Stimulated activated CD8-positive, alpha-beta memory T cell treated with anti-CD3 and anti-CD28 coated beads, Interleukin-4, amount 100 ng/mL, for 4 hours (primary cell): Measurements from ENCODE around the gene ABCA13.
"Not testable (repeated sequence)": the region's sequence is repeated elsewhere in the genome, so short reads cannot be mapped to it uniquely, and the experiment has no call there.

ENCODE experiments used
- DNase-seq, 2 donors: peaks; one replicate each; pipeline ENCODE4 v3.0.0-alpha.2; 2020; ENCODE audit warnings: low read depth in 2 of 2, low spot score in 1 of 2

Gene ABCA13

DNA sequence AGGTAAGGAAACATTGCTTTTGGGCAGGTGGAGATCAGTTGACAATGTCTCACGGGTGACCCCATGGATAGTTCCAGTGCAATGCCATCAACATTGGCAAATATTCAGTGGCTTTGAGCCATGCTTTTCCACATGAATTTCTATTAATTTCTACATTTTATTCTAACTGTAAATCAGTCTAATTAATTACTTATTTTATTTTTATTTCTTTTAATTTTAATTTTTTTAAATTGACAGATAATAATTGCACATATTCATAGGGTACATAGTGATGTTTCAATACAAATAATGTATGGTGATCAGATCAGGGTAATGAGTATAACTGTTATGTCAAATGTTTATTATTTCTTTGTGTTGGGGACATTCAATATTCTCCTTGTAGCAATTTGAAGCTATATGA lies 3.8 kb downstream of the ABCA13 start:
- no peak for DNase-seq

DNA sequence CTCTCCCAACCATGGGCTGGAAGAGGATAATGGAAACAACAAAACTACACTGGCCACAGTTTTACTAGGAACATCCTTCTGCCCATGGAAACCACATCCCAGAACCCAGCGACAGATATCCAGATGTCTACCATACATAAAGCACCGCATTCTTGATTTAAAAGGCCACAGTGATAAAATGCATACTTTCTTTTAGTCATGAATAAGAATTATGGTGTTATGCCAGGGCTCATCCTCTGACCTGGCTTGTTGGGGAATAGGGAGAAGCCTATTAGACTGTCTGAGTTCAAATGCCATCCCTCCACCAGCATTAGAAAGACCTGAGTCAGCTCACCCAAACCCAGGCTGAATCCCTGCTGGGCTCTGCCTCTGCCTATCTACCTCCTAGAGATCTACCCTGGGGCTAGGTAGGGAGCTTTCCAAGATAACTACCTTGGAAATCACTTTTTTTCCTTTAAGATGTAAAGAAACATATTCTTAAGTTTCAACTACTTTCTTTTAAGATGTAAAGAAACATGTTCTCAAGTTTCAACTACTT lies 5.2 kb downstream of the ABCA13 start:
- DNase-seq, result no peak

DNA sequence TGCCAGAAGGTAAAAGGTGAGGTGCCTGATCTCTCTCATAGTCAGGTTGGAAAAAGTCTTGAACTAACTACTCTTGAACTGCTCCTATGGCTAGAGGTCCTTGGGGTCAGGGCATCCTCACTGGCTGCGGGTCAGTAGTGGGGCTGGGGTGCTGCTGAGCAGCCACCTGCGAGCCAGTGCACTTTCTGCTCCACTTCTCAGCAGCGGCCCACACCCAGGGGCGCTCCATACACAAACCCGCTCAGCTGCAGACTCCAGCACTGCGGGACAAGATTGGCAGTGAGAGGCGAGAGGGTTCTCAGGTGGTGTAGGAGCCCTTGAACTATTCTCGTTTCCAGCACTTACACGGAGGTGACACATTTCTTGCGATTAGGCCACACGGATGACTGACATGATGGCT lies 6.0 kb downstream of the ABCA13 start:
- no peak for DNase-seq

DNA sequence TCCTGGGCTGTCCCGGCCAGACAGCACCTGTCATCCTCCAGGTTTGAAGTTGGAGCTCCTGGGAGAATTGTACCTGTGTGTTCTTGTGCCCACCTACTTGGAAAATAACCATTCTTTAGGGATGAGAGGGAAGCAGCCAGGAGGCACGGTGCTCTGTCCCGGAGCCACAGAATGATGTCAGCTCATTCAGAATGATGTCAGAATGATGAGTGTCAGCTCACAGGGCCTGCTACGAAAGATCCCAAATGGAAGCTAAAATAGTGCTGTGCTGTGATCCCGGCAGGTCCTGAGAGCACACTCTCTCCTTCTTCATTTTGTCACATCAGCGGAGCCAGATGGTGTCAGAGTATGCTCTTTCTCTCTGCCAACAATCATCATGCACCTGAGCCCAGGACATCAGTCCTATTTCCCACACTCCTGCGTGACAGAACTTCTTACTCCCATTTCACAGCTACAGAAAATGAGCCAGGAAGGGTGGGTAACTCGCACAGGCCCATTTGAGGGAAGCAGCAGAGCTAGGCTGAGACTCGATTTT lies 8.3 kb downstream of the ABCA13 start:
- no peak for DNase-seq

DNA sequence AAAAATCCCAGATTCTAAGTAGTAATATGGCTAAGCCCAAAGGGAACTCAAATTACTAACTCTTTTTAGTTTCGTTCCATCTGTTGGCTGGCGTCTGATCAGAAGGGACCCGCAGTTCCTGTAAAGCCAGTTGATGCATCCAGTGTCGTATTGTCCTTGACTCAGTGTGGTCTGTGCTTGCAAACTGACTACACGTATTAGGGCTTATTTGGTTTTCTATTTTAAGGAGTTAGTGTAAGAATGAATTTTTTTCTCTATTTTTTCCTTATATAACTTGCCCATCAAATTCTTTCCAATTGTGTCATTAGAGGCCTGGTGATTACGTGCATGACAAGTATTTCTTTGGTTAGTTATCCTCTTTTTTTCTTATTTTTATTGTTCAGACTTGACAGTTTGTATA lies 9.7 kb downstream of the ABCA13 start:
- DNase-seq, result no peak

DNA sequence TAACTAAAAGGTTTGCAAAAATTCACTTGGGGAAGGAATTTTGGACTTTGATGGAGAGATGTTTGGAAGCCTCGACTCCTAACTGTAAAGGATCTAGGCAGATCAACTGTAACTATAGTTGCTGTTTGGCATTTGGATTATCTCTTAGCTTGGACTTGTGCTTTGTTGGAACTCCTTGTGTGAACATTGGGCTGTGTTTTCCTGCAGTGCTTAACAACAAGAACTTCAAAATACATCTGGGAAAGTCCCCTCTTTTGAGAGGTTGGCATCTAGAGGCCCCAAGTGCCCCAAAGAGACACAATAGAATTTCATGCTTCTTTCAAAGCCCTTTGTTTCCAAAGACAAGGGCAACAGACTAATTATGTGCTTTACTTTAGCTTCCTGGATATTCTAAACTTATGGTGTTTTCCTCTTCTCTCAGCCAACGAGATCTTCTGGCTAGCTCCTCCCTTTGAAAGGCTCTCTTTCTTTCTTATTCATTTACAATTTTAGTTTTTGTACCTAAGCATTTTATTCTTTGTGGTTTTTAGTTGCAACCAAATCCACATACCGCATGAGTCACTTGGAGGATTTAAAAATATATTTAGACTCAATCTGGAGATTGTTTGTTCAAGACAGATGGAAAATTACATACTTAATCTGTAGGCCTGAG lies 11.6 kb downstream of the ABCA13 start:
- DNase-seq, result no peak

DNA sequence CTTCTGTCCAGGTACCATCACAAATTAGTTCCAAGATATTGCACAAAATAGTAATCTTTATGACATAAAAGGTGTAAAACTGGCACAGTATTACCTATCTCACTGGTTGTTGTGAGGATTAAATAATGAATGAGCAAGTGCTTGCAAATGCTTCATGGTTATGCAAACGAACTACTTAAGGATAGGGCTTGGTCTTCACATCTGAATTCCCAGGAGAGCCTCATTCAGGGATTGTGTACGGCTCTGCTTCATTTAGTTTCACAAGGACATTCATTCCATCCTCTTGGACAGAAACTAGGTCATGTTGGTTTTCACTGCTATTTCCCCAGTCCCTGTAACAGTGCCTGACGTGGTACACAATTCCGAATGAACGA lies 12.1 kb downstream of the ABCA13 start:
- no peak for DNase-seq

DNA sequence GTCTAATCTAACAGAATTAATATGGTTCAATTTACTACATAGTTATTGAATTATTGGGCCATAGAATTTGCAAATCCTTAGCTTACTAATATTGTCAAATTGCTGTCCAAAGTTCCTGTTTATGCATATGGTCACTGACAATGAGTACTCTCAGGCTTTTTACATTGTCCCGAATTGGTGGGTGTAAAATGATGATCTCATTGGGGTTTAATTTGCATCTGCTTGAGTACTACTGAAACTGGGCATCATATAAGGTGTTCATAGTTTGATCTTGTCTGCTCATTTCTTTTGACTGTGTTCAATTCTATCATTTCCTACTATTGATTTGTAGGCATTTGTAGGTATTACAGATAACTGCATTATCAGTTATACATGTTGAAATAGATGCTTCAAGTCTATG lies 12.7 kb downstream of the ABCA13 start:
- no peak for DNase-seq

DNA sequence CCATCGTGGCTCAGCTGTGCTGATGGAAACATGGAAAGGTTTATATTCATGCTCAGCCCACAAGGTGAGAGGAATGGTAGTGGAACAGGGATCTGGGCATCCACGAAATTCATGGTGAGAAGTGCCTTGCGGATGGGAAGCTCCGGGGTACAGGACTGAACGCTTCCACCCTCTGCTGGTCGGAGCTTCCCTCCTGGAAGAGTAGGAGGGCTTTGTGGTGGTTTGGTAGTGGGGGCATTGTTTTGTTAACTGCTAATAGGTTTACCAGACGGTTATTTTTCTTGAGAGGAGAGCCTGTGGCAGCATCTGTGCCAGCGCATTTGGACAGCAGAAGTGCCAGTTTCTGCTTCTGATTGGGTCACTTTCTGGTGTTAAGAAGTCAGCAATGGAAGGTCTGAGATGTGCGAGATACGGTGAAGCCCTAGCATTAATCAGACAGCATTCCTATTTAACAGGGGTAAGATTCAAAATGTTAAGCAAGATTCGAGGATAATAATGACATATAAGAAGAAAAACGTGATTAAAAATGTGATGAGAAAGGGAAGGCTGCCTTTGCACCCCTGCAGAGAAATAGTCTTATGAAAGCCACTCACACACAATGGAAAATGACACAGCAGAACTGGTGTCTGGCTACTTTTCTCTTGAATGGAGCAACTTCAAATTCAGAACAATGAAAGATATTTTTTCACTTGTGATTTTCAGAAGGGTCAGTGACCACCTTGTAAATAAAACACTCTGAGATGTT lies 17.7 kb downstream of the ABCA13 start:
- no peak for DNase-seq

DNA sequence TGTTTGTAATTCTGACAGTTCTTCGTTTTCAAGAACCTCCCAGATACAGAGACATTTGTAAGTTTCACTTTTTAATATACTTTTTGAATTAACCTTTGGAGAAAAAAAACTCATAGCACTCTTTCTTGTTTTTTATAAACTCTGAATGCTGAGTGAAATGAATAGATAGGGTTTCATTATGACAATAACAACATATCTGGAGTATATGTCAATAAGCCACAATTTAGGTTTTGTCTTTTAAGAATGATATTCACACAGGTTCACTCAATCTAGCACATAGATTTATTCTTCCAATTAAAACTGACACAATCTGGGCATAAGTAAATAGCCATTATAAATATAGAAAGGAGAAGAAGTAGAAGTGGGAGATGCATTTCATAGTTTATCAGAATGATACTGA lies 21.7 kb downstream of the ABCA13 start:
- no peak for DNase-seq

DNA sequence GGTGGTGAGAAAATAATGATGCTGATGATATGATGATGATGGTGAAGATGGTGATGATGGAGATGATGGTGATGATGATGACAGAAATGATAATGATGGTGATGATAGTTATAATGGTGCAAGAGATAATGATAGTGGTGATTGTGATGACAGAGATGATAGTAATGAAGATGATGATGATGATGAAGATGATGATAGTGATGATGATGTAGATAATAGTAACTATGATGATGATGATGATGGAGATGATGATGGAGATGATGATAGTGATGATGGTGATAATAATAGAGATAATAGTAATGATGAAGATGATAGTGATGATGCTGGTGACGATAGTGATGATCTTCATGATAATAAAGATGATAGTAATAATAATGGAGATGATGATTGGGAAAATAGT lies 22.2 kb downstream of the ABCA13 start:
- DNase-seq, result no peak

DNA sequence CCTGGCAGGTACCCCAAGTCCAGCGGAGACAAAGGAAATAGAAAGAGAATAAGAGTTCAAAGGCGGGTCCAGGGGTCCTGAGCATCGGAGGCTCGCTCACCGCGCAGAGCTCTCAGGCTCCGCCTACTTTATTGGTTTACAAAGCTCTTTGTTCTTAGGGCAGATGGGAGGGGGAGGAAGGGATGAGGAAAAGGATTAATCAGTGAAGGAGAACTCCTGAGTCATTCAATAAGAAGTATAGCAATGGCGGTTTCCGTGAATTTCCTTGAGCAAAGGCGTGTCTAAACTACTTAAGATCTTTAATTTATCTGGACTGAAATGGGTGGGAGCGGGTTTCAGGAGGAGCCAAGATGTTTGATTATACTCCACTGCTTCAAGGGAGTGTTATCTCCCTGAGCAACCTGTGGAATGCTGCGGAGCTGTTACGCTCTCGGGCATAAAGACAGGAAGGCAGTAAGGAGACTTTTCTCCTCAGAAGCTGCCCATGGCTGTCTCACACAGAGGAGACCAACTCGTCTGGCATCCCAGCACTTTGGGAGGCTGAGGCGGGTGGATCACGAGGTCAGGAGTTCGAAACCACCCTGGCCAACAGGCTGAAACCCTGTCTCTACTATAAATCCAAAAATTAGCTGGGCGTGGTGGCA lies 29.8 kb downstream of the ABCA13 start:
- DNase-seq, result not testable (repeated sequence)

DNA sequence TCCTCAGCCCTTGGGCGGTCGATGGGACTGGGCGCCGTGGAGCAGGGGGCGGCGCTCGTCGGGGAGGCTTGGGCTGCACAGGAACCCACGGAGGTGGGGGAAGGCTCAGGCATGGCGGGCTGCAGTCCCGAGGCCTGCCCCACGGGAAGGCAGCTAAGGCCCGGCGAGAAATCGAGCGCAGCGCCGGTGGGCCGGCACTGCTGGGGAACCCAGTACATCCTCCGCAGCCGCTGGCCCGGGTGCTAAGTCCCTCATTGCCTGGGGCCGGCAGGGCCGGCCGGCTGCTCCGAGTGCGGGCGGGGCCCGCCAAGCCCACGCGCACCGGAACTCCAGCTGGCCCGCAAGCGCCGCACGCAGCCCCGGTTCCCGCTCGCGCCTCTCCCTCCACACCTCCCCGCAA lies 31.7 kb downstream of the ABCA13 start:
- DNase-seq, result not testable (repeated sequence)

DNA sequence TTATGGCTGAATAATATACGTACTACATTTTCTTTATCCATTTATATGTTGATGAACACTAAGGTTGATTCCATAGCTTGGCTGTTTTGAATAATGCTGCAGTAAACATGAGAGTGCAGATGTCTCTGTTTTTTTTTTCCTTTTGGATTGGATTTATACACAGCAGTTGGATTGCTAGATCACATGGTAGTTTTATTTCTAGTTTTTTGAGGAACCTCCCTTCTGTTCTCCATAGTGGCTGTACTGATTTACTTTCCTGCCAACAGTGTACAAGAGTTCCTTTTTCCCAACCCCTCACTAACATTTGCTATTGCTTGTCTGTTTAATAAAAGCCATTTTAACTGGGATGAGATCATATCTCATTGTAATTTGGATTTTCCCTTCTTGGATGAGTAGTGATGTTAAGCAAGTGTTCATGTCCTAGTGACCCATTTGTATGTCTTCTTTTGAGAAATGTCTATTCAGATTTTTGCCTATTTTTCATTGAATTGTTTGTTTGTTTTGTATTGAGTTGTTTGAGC lies 36.0 kb downstream of the ABCA13 start:
- DNase-seq, result no peak

DNA sequence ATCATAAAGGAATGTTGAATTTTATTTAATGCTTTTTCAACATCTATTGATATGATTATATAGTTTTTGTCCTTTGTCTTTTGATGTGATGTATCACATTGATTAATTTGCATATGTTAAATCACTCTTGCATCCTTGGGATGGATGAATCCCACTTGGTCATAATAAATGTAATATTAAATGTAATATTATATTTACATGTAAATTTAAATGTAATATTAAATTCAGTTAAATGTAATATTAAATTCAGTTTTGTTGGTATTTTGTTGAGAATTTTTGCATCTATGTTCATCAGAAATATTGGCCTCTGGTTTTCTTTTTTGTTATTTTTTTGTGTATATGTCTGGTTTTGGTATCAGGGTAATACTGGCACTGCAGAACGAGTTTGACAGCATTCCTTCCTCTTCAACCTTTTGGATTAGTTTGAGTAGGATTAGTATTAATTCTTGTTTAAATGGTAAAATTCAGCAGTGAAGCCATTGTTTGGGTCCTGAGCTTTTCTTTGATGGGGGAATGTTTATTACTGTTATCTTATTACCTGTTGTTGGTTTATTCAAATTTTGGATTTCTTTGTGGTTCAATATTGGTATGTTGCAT lies 37.8 kb downstream of the ABCA13 start:
- DNase-seq, result no peak

DNA sequence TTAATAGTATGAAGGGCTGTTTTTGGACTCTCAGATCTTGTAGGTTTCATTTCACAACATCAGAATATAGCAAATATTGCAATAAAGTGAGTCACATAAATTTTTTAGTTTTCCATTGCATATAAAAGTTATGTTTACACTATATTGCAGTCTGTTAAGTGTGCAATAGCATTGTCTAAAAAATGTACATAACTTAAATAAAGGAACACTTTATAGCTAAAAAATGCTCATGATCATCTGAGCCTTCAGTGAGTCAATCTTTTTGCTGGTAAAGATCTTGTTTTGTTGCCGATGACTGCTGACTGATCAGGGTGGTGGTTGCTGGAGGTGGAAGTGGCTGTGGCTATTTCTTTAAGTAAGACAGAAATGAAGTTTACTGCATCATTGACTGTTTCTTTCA lies 42.0 kb downstream of the ABCA13 start:
- DNase-seq, result no peak

DNA sequence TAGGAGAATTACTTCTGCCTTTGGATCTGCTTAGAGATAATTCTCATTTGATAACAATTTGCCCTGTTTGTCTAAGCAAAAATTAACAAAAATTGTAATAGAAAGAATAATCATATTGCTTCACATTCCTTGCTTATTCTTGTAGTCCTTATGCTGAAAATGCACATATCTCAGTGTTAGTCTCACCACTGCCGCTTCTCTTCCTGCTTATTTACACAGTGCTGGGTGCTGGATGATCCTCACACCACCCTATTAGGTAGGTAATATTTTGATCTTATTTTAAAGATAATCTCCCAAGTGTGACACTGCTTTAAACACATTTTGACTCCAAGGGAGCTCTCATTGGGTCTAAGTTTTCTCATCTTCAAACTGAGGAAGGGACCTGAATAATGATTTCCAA lies 46.0 kb downstream of the ABCA13 start:
- no peak for DNase-seq

DNA sequence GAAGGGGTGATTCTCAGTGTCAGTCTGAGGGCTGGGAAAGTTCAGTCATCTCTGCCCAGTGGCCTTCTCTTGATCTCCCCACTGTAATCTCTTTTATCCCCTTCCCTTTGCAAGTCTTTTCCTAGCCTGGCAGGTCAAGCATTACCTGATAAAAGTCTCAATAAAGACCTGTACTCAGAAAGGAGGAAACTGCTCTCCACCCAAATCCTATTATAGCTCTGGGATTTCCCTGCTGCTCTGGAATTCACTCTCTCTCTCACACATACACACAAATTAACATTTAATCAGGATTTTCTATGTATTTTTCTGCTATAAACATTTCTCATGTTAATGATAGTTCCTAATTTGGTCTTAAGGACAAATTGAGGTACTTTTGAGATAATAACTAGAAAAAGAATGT lies 46.5 kb downstream of the ABCA13 start:
- no peak for DNase-seq

DNA sequence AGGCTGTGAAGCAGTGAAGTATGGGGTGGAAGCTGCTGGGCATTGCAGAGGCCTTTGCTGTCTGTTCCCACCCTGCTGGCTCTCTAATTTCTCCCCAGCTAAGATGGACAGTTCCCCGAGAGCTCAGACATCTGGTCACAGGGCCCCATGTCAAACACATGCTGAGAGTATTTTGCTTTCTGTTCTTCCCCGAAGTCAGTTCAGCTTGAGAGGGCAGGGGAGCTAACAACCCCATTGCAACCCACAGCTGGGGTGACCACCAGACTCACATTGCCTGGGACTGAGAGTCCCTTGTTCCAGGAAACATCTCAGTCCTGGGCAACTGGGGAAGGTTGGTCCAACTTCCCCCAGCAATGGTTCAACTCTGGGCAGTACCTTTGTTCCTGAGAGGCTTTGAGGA lies 52.8 kb downstream of the ABCA13 start:
- no peak for DNase-seq

DNA sequence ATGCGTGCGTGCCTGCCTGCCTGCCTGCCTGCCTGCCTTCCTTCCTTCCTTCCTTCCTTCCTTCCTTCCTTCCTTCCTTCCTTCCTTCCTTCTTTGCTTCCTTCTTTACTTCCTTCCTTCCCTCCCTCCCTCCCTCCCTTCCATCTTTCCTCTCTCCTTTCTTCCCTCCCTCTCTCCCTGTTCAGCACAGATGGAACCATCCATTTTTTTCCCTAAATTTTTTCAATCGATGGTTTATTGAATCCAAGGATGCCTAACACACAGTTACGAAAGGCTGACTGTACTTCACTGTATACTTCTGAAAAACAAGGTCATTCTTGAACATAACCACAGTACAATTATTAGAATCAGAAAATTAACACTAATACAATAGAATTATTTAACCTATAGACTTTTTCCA lies 53.8 kb downstream of the ABCA13 start:
- DNase-seq, result no peak

DNA sequence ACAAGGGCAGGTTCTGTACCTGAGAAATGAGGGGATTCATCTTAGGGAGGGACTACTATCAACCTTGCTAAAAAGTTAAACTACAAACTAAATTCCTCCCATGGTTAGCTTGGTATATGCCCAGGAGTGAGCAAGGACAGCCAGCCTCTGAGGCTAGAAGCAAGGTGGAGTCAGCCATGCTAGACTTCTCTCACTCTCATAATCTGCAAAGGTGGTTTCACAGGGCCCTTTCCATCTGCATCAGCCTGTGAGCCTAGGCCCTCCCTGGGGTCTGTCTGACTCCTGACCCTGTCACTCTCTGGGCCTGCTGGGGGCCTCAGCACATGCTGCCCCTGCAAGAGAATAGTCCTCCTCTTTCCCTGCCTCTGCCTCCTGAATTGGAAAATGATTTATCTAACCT lies 66.1 kb downstream of the ABCA13 start:
- DNase-seq, result no peak
